ENCODE results near the gene UBXN7. TPM values are rescaled to one million over a fixed set of nuclear protein-coding genes. Genes with fewer than 3 reads are reported as not detected.

Gene UBXN7
- polyA plus RNA-seq, 1 of the 3 experiments (the other 2 are of a cell fraction) = 6.4 TPM

DNA sequence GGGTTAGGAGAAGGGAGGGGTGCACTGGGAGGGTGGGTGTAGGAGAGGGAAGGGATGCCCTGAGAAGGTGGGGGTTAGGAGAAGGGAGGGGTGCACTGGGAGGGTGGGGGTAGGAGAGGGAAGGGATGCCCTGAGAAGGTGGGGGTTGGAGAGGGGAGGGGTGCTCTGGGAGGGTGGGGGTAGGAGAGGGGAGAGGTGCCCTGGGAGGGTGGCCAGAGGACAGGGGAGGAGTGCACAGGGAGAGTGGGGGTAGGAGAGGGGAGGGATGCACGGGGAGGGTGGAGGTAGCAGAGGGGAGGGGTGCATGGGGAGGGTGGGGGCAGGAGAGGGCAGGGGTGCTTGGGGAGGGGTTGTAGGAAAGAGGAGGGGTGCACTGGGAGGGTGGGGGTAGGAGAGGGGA is 97.2 kb downstream of the UBXN7 start (continued):
- TF ChIP-seq, protein P1, sequence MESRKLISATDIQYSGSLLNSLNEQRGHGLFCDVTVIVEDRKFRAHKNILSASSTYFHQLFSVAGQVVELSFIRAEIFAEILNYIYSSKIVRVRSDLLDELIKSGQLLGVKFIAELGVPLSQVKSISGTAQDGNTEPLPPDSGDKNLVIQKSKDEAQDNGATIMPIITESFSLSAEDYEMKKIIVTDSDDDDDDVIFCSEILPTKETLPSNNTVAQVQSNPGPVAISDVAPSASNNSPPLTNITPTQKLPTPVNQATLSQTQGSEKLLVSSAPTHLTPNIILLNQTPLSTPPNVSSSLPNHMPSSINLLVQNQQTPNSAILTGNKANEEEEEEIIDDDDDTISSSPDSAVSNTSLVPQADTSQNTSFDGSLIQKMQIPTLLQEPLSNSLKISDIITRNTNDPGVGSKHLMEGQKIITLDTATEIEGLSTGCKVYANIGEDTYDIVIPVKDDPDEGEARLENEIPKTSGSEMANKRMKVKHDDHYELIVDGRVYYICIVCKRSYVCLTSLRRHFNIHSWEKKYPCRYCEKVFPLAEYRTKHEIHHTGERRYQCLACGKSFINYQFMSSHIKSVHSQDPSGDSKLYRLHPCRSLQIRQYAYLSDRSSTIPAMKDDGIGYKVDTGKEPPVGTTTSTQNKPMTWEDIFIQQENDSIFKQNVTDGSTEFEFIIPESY (IDR thresholded peaks at IDR 0.05; ENCODE audit: borderline replicate concordance, low read depth) = no peak
- TF ChIP-seq SIN3A (IDR thresholded peaks at IDR 0.05; ENCODE audit: borderline replicate concordance, low read depth, low read length) = no peak
- no peak for TF ChIP-seq GATA2 (CRISPR knock-in tag; IDR thresholded peaks at IDR 0.05)
- TF ChIP-seq JUND (IDR thresholded peaks at IDR 0.05) = no peak
- TF ChIP-seq ELF1 (IDR thresholded peaks at IDR 0.05) = no peak
- TF ChIP-seq FOXJ3 (CRISPR knock-in tag; IDR thresholded peaks at IDR 0.05) = no peak
- TF ChIP-seq, protein P2, sequence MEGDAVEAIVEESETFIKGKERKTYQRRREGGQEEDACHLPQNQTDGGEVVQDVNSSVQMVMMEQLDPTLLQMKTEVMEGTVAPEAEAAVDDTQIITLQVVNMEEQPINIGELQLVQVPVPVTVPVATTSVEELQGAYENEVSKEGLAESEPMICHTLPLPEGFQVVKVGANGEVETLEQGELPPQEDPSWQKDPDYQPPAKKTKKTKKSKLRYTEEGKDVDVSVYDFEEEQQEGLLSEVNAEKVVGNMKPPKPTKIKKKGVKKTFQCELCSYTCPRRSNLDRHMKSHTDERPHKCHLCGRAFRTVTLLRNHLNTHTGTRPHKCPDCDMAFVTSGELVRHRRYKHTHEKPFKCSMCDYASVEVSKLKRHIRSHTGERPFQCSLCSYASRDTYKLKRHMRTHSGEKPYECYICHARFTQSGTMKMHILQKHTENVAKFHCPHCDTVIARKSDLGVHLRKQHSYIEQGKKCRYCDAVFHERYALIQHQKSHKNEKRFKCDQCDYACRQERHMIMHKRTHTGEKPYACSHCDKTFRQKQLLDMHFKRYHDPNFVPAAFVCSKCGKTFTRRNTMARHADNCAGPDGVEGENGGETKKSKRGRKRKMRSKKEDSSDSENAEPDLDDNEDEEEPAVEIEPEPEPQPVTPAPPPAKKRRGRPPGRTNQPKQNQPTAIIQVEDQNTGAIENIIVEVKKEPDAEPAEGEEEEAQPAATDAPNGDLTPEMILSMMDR (IDR thresholded peaks at IDR 0.05) = no peak

DNA sequence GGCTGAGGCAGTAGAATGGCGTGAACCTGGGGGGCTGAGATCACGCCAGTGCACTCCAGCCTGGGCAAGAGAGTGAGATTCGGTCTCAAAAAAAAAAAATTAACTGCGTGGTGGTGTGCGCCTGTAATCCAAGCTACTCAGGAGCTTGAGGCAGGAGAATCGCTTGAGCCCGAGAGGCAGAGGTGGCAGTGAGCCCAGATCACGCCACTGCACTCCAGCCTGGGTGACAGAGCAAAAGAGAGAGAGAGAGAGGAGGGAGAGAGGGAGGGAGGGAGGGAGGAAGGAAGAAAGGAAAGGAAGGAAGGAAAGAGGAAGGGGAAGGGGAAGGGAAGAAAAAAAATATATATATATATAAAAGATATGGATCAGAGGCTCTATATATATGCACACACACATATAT is 100.1 kb downstream of the UBXN7 start:
- 79% methylated on average over 8 of the region's 8 CpGs for WGBS (ENCODE audit: low lambda C conversion rate)
- no peak overlapping the region for H3K4me3 ChIP-seq (ENCODE audit: low read depth in 2 of 2, low read length in 1 of 2)
- no peaks in the 10 kb centered on the region for H3K4me1 ChIP-seq (ENCODE audit: control insufficient read depth in 1 of 2, insufficient read depth in 2 of 2, low read depth in 1 of 2, low read length in 1 of 2)
- H3K9me3 ChIP-seq = no peaks in the 10 kb centered on the region
- H2AFZ ChIP-seq (ENCODE audit: low read depth) = no peak overlapping the region
- no peaks in the 10 kb centered on the region for H3K79me2 ChIP-seq (ENCODE audit: insufficient read depth)
- H3K36me3 ChIP-seq (replicated peaks in 1 of 2; ENCODE audit: control insufficient read depth in 1 of 2, insufficient read depth in 2 of 2, low read length in 1 of 2) = no peaks in the 10 kb centered on the region
- POLR2A ChIA-PET = no interaction called here
- no peaks in the 10 kb centered on the region for H3F3A ChIP-seq (replicated peaks; ENCODE audit: insufficient read depth)
- no peak overlapping the region for H3K9ac ChIP-seq
- CTCF ChIA-PET = interaction anchor here (0.6 kb wide), 1 partner anchor 248 kb away, joined by 3 read pairs; no protein-coding TSS in a partner anchor
- no peaks in the 10 kb centered on the region for H3K27me3 ChIP-seq (ENCODE audit: insufficient read depth)
- H3K27ac ChIP-seq (ENCODE audit: low read depth in 2 of 2, low read length in 1 of 2) = no peak overlapping the region
- H4K20me1 ChIP-seq (ENCODE audit: insufficient read depth) = no peaks in the 10 kb centered on the region
- H3K4me2 ChIP-seq = no peak overlapping the region
- DNase-seq = no peak
- no peaks in the 10 kb centered on the region for H3K9me2 ChIP-seq
- TF ChIP-seq SMC3 (IDR thresholded peaks at IDR 0.05; ENCODE audit: low read depth, low read length) (no peak), TCF12 (IDR thresholded peaks at IDR 0.05) (no peak), FOSL2 (IDR thresholded peaks at IDR 0.05; ENCODE audit: borderline replicate concordance, low read depth) (no peak), EZH2phosphoT487 (IDR thresholded peaks at IDR 0.05; ENCODE audit: borderline replicate concordance, low read depth) (no peak), TAF1 (IDR thresholded peaks at IDR 0.05; ENCODE audit: borderline replicate concordance, low read depth, low read length) (no peak), NRF1 (IDR thresholded peaks at IDR 0.05; ENCODE audit: low read depth, low read length) (no peak), CHD2 (IDR thresholded peaks at IDR 0.05; ENCODE audit: low read length, partially characterized antibody) (no peak), NFIC (IDR thresholded peaks at IDR 0.05; ENCODE audit: borderline replicate concordance) (no peak), MXI1 (IDR thresholded peaks at IDR 0.05; ENCODE audit: low read depth, low read length) (no peak), ELF1 (IDR thresholded peaks at IDR 0.05) (no peak), FOXJ3 (CRISPR knock-in tag; IDR thresholded peaks at IDR 0.05) (no peak), MEF2A (IDR thresholded peaks at IDR 0.05; ENCODE audit: borderline replicate concordance, low read depth) (no peak), RCOR1 (IDR thresholded peaks at IDR 0.05; ENCODE audit: low read length) (no peak)
- TF ChIP-seq, protein P3, sequence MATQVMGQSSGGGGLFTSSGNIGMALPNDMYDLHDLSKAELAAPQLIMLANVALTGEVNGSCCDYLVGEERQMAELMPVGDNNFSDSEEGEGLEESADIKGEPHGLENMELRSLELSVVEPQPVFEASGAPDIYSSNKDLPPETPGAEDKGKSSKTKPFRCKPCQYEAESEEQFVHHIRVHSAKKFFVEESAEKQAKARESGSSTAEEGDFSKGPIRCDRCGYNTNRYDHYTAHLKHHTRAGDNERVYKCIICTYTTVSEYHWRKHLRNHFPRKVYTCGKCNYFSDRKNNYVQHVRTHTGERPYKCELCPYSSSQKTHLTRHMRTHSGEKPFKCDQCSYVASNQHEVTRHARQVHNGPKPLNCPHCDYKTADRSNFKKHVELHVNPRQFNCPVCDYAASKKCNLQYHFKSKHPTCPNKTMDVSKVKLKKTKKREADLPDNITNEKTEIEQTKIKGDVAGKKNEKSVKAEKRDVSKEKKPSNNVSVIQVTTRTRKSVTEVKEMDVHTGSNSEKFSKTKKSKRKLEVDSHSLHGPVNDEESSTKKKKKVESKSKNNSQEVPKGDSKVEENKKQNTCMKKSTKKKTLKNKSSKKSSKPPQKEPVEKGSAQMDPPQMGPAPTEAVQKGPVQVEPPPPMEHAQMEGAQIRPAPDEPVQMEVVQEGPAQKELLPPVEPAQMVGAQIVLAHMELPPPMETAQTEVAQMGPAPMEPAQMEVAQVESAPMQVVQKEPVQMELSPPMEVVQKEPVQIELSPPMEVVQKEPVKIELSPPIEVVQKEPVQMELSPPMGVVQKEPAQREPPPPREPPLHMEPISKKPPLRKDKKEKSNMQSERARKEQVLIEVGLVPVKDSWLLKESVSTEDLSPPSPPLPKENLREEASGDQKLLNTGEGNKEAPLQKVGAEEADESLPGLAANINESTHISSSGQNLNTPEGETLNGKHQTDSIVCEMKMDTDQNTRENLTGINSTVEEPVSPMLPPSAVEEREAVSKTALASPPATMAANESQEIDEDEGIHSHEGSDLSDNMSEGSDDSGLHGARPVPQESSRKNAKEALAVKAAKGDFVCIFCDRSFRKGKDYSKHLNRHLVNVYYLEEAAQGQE (IDR thresholded peaks at IDR 0.05; ENCODE audit: low read depth, low read length) = no peak
- TF ChIP-seq, protein P2 (IDR thresholded peaks at IDR 0.05) = no peak
- TF ChIP-seq, protein P1 (IDR thresholded peaks at IDR 0.05; ENCODE audit: borderline replicate concordance, low read depth) = no peak
- TF ChIP-seq, protein P4, sequence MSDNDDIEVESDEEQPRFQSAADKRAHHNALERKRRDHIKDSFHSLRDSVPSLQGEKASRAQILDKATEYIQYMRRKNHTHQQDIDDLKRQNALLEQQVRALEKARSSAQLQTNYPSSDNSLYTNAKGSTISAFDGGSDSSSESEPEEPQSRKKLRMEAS (IDR thresholded peaks at IDR 0.05; ENCODE audit: low read depth) = no peak

All from SK-N-SH (cell line).